ENCODE measurements around the gene MACROD2. TPM values are rescaled to one million over a fixed set of nuclear protein-coding genes. Genes with fewer than 3 reads are reported as not detected.

Gene MACROD2
- polyA plus RNA-seq, 5 donors = 5.3 to 8.3 (median 8.1) TPM

- DNase-seq = no peak
These were observed 411.2 kb downstream of the MACROD2 start for GRCh38 chr20:14406495-14406894.

DNA sequence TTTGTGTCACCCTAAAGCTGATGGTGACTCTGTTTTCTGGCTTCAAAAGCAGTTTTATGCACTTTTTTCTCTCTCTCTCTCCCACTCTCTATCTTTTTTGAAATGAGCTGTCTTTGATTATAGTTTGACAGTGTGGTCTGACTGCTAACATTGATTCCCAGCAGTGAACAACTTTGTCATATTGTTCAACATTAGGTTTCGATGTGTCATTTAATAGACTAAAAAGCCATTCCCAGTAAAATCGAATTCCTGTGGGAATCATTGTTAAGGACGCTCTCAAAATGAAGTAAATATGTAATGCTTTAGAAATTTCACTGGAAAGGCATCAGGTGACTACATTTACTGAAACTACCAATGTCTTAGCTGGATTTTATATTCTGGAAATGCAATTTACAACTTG, 412.0 kb downstream of the MACROD2 start:
- DNase-seq = no peak

DNA sequence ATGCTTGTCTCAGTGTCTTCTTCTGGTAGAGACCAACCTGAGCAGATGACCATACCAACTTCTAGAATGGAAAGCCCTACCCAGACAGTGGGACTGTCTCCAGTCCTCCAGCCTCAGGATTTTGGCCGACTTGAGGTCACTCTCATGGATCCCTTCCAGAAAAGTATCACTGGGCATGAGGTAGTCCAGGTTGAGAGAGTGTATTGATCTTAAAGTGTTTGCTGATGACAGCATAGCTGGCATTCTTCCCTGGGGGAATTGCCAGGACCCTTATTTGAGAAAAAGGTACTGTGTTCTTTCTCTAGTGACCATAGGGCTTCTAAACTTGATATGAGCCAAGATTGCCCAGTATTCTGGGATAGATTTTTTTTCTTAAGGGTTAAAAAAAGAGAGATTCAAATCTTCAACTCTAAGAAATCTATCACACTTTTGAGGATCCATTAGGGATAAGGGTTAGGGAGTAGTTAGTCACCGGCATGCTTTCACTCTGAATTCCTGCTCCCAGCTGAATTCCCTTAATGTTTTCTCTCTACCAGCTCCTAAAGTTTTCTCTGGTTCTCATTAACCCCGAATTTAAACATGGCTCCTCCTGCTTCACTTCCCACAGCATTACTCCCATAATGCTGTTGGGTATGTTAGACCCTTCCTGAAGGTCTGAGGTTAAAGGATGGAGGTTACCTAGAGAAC, 415.7 kb downstream of the MACROD2 start:
- DNase-seq = no peak

DNA sequence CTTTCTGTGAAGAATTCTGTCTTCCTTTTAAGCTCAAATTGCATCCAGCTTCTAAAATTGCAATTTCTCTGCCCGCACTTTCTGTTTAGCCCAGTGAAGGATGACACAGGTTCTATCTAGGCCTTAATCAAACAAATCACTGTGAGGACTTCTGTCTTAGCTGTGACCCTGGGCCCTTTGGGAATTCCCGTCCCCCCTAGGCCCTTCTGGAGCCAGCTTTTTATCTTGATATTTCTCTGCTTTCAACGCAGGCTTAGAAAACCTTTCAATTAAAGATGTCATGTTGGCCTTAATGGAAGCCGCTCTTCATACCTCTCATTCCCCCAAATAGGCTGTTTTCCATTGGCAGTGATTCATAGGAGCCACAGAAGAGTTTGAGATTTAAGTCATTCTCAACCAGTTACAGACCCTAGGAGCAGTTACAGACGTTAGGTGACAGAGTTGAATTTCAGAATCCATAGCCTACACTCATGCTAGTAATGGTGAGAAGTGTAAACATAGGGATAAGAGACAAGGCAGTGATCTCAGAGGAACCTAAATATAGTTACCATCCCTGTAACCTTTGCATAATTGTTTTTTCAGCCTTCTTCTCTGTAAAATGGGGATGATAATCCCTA, 416.9 kb downstream of the MACROD2 start:
- no peak for DNase-seq

- DNase-seq = no peak
These were observed 418.5 kb downstream of the MACROD2 start for GRCh38 chr20:14413835-14414234.

DNA sequence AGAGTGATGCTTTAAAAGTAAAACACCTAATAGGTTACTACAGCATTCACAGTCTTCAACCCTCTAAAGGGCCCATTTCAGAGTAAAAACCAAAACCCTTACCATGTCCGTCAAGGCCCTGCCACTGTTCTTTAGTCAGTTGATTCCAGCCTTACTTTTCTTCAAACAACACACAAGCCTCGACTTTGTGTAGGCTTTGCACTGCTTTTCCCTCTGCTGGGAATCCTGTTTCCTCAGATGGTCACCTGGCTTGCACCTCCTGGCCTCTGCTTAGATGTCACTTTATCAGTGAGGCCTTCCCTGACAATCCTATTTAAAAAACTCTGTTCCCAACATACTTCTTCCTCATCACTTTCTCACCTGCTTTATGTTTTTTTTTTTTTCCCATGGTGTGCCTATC, 419.2 kb downstream of the MACROD2 start:
- DNase-seq = no peak

GRCh38 chr20:14415467-14415866, 420.2 kb downstream of the MACROD2 start:
- DNase-seq = no peak

DNA sequence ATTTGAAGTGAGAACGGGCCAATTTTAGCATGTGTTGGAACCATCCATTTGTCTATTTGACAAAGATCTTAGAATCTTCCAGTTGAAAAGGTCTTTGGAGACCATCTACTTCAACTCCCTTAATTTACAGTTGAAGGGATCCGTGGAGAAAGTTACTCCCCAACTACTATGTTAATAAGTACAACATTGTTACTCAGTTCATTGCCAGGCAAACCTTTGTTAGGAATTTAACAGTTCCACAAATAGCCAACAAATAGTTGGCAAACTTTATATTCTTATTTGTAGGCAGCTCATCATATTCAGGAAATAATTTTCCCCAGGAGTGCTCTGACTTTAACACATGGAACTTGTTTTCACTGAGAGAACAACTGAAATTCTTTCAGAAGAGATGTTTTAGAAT, 423.1 kb downstream of the MACROD2 start:
- DNase-seq = no peak

- DNase-seq = no peak
These were observed 427.6 kb downstream of the MACROD2 start for GRCh38 chr20:14422892-14423291.

GRCh38 chr20:14431568-14431967, 436.3 kb downstream of the MACROD2 start:
- DNase-seq = no peak

DNA sequence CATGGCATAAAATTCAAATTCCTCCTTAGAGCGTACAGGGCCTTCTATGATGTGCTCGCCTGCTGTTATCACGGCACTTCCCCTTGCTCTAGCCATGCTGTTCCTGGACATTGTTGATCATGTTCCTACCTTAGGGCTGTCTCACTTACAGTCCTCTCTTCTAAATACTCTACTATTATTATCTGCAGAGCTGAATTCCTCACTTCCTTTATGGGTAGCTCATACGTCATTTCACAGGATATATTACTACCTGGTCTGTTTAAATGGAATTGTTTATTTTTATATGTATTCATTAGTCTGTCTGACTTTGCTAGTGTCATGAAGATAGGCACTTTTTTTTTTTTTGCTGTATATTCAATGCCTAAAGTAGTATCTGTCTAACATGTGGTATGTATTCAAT, 436.8 kb downstream of the MACROD2 start:
- no peak for DNase-seq

DNA sequence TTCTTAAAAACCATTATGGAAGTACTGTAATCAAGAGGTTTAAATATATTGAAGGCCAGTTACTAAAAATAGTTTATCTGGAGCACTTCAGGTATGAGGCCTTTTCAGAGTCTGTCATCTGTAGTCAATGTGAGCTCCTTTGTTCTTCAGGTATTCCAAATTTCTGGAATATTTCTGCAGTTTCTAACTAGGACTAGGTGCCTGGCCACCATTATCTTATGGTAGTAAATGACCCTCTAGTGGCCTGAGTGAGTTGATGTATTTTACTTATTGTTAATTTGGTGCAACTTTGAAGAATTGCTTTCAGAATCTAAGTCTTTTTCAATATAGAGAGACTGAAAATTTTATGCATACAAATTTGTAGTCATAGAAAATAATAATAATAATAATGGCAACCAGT, 437.3 kb downstream of the MACROD2 start:
- DNase-seq = no peak

DNA sequence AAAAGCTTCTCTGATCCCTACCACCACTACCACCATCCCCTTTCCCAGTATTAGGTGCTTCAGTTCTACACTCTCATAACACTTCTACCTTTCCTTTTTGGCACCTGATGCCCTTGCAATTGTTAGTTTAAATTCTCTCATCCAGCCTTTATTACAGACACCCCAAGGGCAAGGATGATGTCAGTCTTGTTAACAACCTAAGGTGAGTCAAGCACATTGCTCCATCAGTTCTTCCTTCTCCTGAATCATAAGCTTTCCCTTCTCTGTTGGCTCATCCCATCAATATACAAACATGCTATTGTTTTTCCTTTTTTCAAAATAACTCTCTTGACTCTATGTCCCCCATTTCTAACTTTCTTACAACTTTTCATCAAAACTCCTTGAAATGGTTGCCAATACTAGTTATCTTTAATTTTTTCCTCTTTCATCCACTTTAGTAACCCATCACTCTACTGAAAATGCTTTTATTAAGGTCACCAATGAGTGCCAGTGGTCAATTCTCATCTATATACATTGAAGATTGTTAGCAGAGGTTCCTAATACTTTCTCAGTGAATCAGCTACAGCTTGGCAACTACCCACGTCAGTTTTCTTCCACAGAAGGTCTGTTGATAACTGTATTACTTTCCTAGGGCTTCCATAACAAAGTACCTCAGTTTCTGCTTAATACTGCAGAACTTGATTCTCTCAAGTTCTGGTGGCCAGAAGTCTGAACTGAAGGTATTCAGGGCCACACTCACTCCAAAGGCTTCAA, 439.2 kb downstream of the MACROD2 start:
- no peak for DNase-seq

DNA sequence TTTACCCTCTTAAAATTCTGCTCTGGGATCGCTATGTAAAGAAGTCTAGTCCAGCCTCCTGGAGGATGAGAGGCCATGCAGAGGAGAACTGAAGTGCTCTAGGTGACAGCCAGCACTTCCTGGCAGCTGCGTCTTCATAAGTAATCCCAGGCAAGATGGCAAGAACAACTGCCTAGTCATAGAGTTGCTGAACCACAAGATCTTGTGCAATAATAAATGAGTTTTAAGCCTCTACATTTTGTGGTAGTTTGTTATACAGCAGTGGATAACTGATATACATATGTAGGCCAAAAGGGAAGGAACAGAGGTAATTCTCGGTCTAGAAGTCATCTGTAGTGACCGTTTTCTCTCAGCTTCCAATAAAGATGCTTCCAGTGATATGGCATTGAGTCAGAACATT, 445.9 kb downstream of the MACROD2 start:
- no peak for DNase-seq

- DNase-seq = no peak
These were observed 448.8 kb downstream of the MACROD2 start for GRCh38 chr20:14444106-14444505.

DNA sequence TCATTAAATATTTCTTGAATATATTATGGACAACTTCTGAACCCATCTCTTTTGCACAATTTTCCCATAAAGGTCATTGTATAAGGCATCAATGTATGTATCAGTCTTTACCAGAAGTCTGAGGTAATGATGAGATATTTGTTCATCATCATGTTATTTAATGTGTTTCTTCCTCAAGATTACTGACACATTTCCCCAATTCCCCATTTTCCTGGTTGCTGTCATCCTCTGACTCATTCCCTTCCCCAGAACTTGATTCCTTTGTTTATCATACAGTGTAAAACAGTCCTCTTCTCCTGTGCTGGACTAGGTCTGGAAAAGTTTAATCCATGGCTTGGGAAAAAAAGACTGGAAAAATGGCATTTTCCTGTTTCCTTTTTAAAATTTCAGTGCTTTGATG, 450.0 kb downstream of the MACROD2 start:
- DNase-seq = no peak

DNA sequence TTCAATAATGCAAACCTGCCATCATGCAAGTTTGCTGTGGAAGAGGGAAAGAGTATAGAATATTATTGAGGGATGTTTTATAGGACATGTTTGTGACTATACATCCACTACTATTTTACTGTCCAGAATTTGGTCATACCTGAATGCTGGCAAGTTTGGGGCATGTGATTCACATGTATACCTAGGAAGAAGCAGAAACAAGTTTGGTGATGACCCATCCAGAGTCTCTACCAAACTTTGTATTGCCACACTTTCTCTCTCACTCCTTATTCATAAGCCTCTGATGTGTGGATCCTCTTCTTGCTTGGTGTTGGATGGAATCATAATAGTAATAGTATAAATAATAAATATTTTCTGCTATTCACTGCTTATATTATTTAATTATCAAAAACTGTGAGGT, 450.6 kb downstream of the MACROD2 start:
- no peak for DNase-seq

- no peak for DNase-seq
These were observed 451.1 kb downstream of the MACROD2 start for GRCh38 chr20:14446446-14446845.

DNA sequence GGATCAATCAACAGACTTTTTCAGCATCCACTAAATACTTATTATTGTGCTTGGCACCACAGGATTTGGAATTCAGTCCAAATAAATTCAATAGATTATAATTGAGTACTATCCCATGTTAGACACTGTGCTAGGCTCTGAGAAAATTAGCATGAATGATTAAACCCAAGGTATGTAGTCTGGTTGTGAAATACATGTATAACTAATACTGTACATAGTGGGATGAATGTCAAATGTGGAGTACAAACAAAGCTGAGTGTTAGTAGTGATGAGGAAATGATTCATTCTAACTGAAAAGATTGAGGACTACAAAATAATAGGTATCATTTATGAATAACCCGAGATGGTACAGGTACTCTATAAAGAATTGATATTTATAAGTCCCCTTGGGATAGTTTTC, 454.0 kb downstream of the MACROD2 start:
- DNase-seq = no peak

DNA sequence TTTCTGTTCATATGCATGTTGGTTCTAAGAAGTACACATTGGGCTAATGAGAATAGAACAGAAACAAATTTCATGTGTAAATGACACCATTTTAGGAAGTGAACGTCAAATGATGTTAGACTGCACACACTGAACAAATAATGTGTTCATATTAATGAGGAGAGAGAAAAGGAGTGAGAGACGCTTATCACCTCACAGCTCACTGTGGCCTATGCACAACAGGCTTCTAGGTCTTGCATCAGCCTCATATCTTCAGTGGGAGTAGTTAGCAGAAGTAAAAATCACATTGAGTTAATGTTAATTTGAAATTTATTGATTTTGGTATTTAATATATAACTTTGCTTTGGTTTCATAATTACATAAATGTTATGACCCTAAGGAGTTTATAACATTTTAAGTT, 454.9 kb downstream of the MACROD2 start:
- DNase-seq = no peak

GRCh38 chr20:14451458-14451857, 456.1 kb downstream of the MACROD2 start:
- no peak for DNase-seq

- DNase-seq = no peak
These were observed 457.9 kb downstream of the MACROD2 start for GRCh38 chr20:14453259-14453658.

DNA sequence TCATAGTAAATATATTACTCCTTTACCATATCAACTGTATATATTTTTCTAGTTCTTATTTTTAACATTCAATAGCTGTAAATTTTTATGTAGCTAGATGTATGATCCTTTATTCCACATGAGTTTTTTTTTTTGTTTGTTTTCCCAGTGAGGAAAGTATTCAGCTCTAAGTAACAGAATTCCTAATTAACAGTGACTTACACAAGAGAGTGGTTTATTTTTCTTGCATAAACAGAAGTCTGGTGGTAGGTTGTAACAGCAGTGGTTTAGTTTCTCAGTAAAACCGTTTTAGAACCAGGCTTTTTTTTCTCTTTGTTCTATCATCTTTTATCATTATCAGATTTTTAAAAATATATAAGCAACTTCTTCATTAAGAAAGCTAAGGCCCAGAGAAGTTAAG, 459.0 kb downstream of the MACROD2 start:
- DNase-seq = no peak
